Measurements from ENCODE around the gene QRFP. TPM values are rescaled to one million over a fixed set of nuclear protein-coding genes. Genes with fewer than 3 reads are reported as not detected.

Gene QRFP
- total RNA-seq, 1 donor from 2014 or later = not detected

GRCh38 chr9:130865921-130866320, 30.7 kb downstream of the QRFP start:
- Mint-ChIP-seq H3K27ac (no peak overlapping the region), H3K4me3 (no peak overlapping the region), H3K4me1 (peaks cover 12% of the 10 kb centered on the region), H3K27me3 (no peaks in the 10 kb centered on the region), H3K9me3 (no peaks in the 10 kb centered on the region), H3K36me3 (ENCODE audit: low read depth) (peaks cover 33% of the 10 kb centered on the region)
- ChIA-PET POLR2A (no interaction called here), CTCF (interaction anchor here (0.8 to 9.3 kb wide), 10 partner anchors 77 to 181 kb away, joined by 3 to 161 read pairs (median 6); no protein-coding TSS in a partner anchor)
- no peak for TF ChIP-seq CTCF (IDR thresholded peaks at IDR 0.05)
- ATAC-seq (ENCODE audit: low read depth) (no peak), DNase-seq (no peak)
- intact Hi-C loops (cut with micrococcal nuclease) = loop anchor here (1.0 kb wide), 2 partner anchors 75 to 180 kb away; no protein-coding TSS in a partner anchor

DNA sequence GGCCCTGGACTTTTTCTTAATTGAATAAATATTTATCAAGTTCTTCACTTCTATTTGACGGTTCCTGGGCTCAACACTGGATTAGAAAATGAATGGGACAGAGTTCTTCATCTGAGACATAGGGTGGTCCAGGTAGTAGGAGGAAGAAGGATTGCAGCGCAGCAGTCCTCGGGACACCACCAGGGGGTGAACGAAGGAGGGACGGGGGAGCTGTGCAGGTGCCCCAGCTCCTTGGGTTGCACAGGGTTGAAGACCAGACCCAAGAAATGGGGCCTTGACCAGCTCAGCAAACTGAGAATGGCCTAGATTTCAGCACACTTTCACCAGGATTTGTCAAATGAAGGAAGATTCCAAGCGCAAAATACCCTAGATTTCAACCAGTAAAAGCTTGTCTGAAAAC, 32.1 kb downstream of the QRFP start:
- no peak overlapping the region for H3K27ac Mint-ChIP-seq
- peaks cover 44% of the 10 kb centered on the region for H3K36me3 Mint-ChIP-seq (ENCODE audit: low read depth)
- POLR2A ChIA-PET = no interaction called here
- H3K4me3 Mint-ChIP-seq = no peak overlapping the region
- CTCF ChIA-PET = interaction anchor here (1.1 to 9.3 kb wide), 5 partner anchors 93 to 183 kb away, joined by 3 to 161 read pairs (median 7); no protein-coding TSS in a partner anchor
- DNase-seq (no peak), ATAC-seq (ENCODE audit: low read depth) (no peak)
- H3K27me3 Mint-ChIP-seq = no peaks in the 10 kb centered on the region
- intact Hi-C loops (cut with micrococcal nuclease) = no loop called here
- TF ChIP-seq CTCF (IDR thresholded peaks at IDR 0.05) = no peak
- H3K9me3 Mint-ChIP-seq = no peaks in the 10 kb centered on the region
- H3K4me1 Mint-ChIP-seq = peaks cover 2% of the 10 kb centered on the region

GRCh38 chr9:130862747-130863146, 33.9 kb downstream of the QRFP start:
- POLR2A ChIA-PET = no interaction called here
- H3K27ac Mint-ChIP-seq = no peak overlapping the region
- peaks cover 2% of the 10 kb centered on the region for H3K4me1 Mint-ChIP-seq
- no peak for TF ChIP-seq CTCF (IDR thresholded peaks at IDR 0.05)
- no peaks in the 10 kb centered on the region for H3K27me3 Mint-ChIP-seq
- no peak overlapping the region for H3K4me3 Mint-ChIP-seq
- ATAC-seq (ENCODE audit: low read depth) (no peak), DNase-seq (no peak)
- CTCF ChIA-PET = interaction anchor here (0.7 to 4.2 kb wide), 6 partner anchors 88 to 402 kb away, joined by 3 to 17 read pairs (median 5); no protein-coding TSS in a partner anchor
- H3K9me3 Mint-ChIP-seq = no peaks in the 10 kb centered on the region
- peaks cover 49% of the 10 kb centered on the region for H3K36me3 Mint-ChIP-seq (ENCODE audit: low read depth)
- intact Hi-C loops (cut with micrococcal nuclease) = loop anchor here (1.0 kb wide), 2 partner anchors 91 to 155 kb away; no protein-coding TSS in a partner anchor

DNA sequence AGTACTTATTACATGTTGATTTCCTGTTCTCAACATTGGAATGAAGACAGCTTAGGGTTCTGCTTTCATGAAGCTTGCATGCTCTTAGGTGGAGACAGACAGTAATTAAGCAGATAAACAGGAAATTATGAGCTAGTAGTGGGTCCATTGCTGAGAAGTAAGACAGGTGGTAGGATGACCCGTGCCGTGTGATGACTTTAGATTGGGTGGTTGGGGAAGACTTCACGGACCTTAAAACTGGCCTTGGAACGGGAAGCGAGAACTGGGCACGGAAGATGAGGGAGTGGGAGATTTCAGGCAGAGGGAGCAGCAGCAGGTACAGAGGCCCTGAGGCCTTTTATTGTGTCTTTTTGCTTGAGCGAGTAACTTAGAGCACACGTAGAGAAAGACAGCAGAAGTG, 34.4 kb downstream of the QRFP start:
- intact Hi-C loops (cut with micrococcal nuclease) = no loop called here
- Mint-ChIP-seq H3K4me1 (peaks cover 2% of the 10 kb centered on the region), H3K27me3 (no peaks in the 10 kb centered on the region), H3K4me3 (no peak overlapping the region), H3K27ac (no peak overlapping the region), H3K36me3 (ENCODE audit: low read depth) (peaks cover 54% of the 10 kb centered on the region), H3K9me3 (no peaks in the 10 kb centered on the region)
- ChIA-PET POLR2A (no interaction called here), CTCF (interaction anchor here (1.0 to 3.4 kb wide), 4 partner anchors 87 to 161 kb away, joined by 3 to 14 read pairs (median 4); no protein-coding TSS in a partner anchor)
- DNase-seq = no peak
- ATAC-seq (ENCODE audit: low read depth) = no peak
- no peak for TF ChIP-seq CTCF (IDR thresholded peaks at IDR 0.05)

- no peak for TF ChIP-seq CTCF (IDR thresholded peaks at IDR 0.05)
- Mint-ChIP-seq H3K4me3 (no peak overlapping the region), H3K27ac (no peak overlapping the region), H3K9me3 (no peaks in the 10 kb centered on the region), H3K4me1 (peaks cover 2% of the 10 kb centered on the region), H3K36me3 (ENCODE audit: low read depth) (peaks cover 60% of the 10 kb centered on the region), H3K27me3 (no peaks in the 10 kb centered on the region)
- no peak for ATAC-seq (ENCODE audit: low read depth)
- CTCF ChIA-PET = interaction anchor here (1.6 to 3.4 kb wide), 3 partner anchors 90 to 161 kb away, joined by 4 to 14 read pairs (median 5); no protein-coding TSS in a partner anchor
- POLR2A ChIA-PET = no interaction called here
- DNase-seq = no peak
- intact Hi-C loops (cut with micrococcal nuclease) = no loop called here
Observed at GRCh38 chr9:130861372-130862180, 35.0 kb downstream of the QRFP start.
